Liver (tissue), 9 donors: ENCODE measurements around the gene MALRD1. TPM values are rescaled to one million over a fixed set of nuclear protein-coding genes. Genes with fewer than 3 reads are reported as not detected.

Experiments
- DNase-seq: peaks from one replicate; pipeline ENCODE4 v3.0.0-alpha.2; 2017; ENCODE audit warnings: low spot score
- H3K27ac ChIP-seq, 2 donors: one replicate each; pipeline ENCODE4 v1.7.0; 2013; ENCODE audit warnings: inconsistent platforms in 2 of 2, low read length in 2 of 2, control low read depth in 1 of 2, low read depth in 1 of 2, mild to moderate bottlenecking in 1 of 2
- H3K27me3 ChIP-seq, 4 donors: one replicate each; pipeline versions ENCODE4 v1.6.1 to v1.7.0; 2013; ENCODE audit warnings: low read length in 3 of 4, inconsistent platforms in 1 of 4, mild to moderate bottlenecking in 1 of 4, moderate library complexity in 1 of 4; ENCODE audit not compliant: control insufficient read depth in 4 of 4, insufficient read depth in 4 of 4
- H3K36me3 ChIP-seq, 4 donors: one replicate each; pipeline versions ENCODE4 v1.6.1 to v1.7.0; 2013; ENCODE audit warnings: low read length in 3 of 4, mild to moderate bottlenecking in 3 of 4, low read depth in 1 of 4, moderate library complexity in 1 of 4; ENCODE audit not compliant: control insufficient read depth in 4 of 4, insufficient read depth in 3 of 4
- H3K4me1 ChIP-seq, 4 donors: one replicate each; pipeline versions ENCODE4 v1.6.1 to v1.7.0; 2013; ENCODE audit warnings: low read length in 3 of 4, mild to moderate bottlenecking in 3 of 4, moderate library complexity in 1 of 4; ENCODE audit not compliant: control insufficient read depth in 4 of 4, insufficient read depth in 4 of 4
- H3K4me3 ChIP-seq, 3 donors: one replicate each; pipeline versions ENCODE4 v1.6.1 to v1.7.0; 2013; ENCODE audit warnings: low read length in 3 of 3, control low read depth in 1 of 3, low read depth in 1 of 3, mild to moderate bottlenecking in 1 of 3
- H3K9ac ChIP-seq, 2 donors: one replicate each; pipeline ENCODE4 v1.7.0; 2013; ENCODE audit warnings: low read length in 2 of 2, mild to moderate bottlenecking in 2 of 2, moderate library complexity in 2 of 2, control low read depth in 1 of 2, low read depth in 1 of 2
- H3K9me3 ChIP-seq, 4 donors: one replicate each; pipeline versions ENCODE4 v1.6.1 to v1.7.0; 2013; ENCODE audit warnings: low read length in 3 of 4; ENCODE audit not compliant: control insufficient read depth in 4 of 4
- ATF3 ChIP-seq: IDR thresholded peaks from 2 replicates; pipeline ENCODE4 v1.6.1; 2016; ENCODE audit warnings: antibody characterized with exemption
- CTCF ChIP-seq: fragments of 150-350 bp; IDR thresholded peaks from 2 replicates; pipeline ENCODE4 v1.5.1; 2017; ENCODE audit warnings: improper control_type of control experiment, low read depth, low read length; ENCODE audit not compliant: missing input control
- EGR1 ChIP-seq, 2 donors: IDR thresholded peaks; 2 replicates each; pipeline ENCODE4 v1.6.1; 2016 to 2018; ENCODE audit warnings: antibody characterized with exemption in 2 of 2, low read depth in 2 of 2
- FOXA1 ChIP-seq: IDR thresholded peaks from 2 replicates; pipeline ENCODE4 v1.6.1; 2016; ENCODE audit warnings: antibody characterized with exemption
- FOXA2 ChIP-seq: IDR thresholded peaks from 2 replicates; pipeline ENCODE4 v1.6.1; 2016; ENCODE audit warnings: antibody characterized with exemption
- GABPA ChIP-seq, 2 donors: IDR thresholded peaks in 1 of 2; conservative IDR thresholded peaks in 1 of 2; 2 replicates each; pipeline ENCODE4 v1.6.1; 2016; ENCODE audit warnings: antibody characterized with exemption in 2 of 2, mild to moderate bottlenecking in 1 of 2, moderate library complexity in 1 of 2
- HNF4A ChIP-seq, 2 donors: conservative IDR thresholded peaks; 2 replicates each; pipeline ENCODE4 v1.6.1; 2016; ENCODE audit warnings: antibody characterized with exemption in 2 of 2, mild to moderate bottlenecking in 2 of 2
- HNF4G ChIP-seq: IDR thresholded peaks from 2 replicates; pipeline ENCODE4 v1.6.1; 2016; ENCODE audit warnings: antibody characterized with exemption
- JUND ChIP-seq, 2 donors: IDR thresholded peaks; 2 replicates each; pipeline ENCODE4 v1.6.1; 2016; ENCODE audit warnings: antibody characterized with exemption in 2 of 2
- NR2F2 ChIP-seq: IDR thresholded peaks from 2 replicates; pipeline ENCODE4 v1.6.1; 2016; ENCODE audit warnings: antibody characterized with exemption
- RAD21 ChIP-seq, 2 donors: IDR thresholded peaks; 2 replicates each; pipeline ENCODE4 v1.6.1; 2016; ENCODE audit warnings: antibody characterized with exemption in 2 of 2, mild to moderate bottlenecking in 2 of 2
- RXRA ChIP-seq, 2 donors: IDR thresholded peaks; 2 replicates each; pipeline ENCODE4 v1.6.1; 2017 to 2018; ENCODE audit warnings: antibody characterized with exemption in 2 of 2, mild to moderate bottlenecking in 1 of 2
- TAF1 ChIP-seq: conservative IDR thresholded peaks from 2 replicates; pipeline ENCODE4 v1.6.1; 2016; ENCODE audit warnings: antibody characterized with exemption, mild to moderate bottlenecking
- YY1 ChIP-seq: IDR thresholded peaks from 2 replicates; pipeline ENCODE4 v1.6.1; 2016; ENCODE audit warnings: antibody characterized with exemption, mild to moderate bottlenecking
- WGBS: extraction: QIAGEN DNeasy Blood & Tissue Kit; methylation state at CpG from one replicate; pipeline ENCODE4 v1.1.7; 2013; 5-methylcytosine and 5-hydroxymethylcytosine counted together
- polyA plus RNA-seq, 2 donors: library from polyadenylated mRNA; stranded (reverse) in 1 of 2; unstranded in 1 of 2; fragments of 200-250 nt in 1 of 2; fragments of >200 nt in 1 of 2; fragmentation: Nextera tagmentation in 1 of 2; extraction: Ambion mirVana in 1 of 2; gene quantifications; one replicate each; pipeline versions ENCODE4 v1.2.1 to v1.2.3, GENCODE V29; 2013 to 2015
- total RNA-seq, 2 donors: library from RNA; depleted of rRNA; stranded (reverse); fragments of >200 nt; gene quantifications; one replicate each; pipeline ENCODE4 v1.2.3, GENCODE V29; 2014
- TF ChIP-seq, protein P1 (sequence below): IDR thresholded peaks from 2 replicates; pipeline ENCODE4 v1.6.1; 2016; ENCODE audit warnings: antibody characterized with exemption
- TF ChIP-seq, protein P2 (sequence below): IDR thresholded peaks from 2 replicates; pipeline ENCODE4 v1.6.1; 2016; ENCODE audit warnings: antibody characterized with exemption
- TF ChIP-seq, protein P3 (sequence below): IDR thresholded peaks from 2 replicates; pipeline ENCODE4 v1.6.1; 2016; ENCODE audit warnings: antibody characterized with exemption, mild to moderate bottlenecking
- donor health status: healthy.
- donor health status: healthy.
- donor health status: healthy.
- donor health status: healthy.
- donor health status: healthy.

MALRD1 gene
- total and polyA plus RNA-seq, 4 donors: 0.37 to 0.59 TPM; not detected in 2

GRCh38 chr10:19628767-19629560, 580.4 kb downstream of the MALRD1 start:
- no peak overlapping the region for H3K9ac ChIP-seq
- H3K4me1 ChIP-seq: peaks cover 0 to 4% (median 1%) of the 10 kb centered on the region in 4 donors
- no peak overlapping the region for H3K27ac ChIP-seq
- H3K36me3 ChIP-seq: no peaks in the 10 kb centered on the region
- H3K27me3 ChIP-seq: no peaks in the 10 kb centered on the region
- no peak for DNase-seq
- no peak overlapping the region for H3K4me3 ChIP-seq
- 86% methylated on average over 7 of the region's 7 CpGs for WGBS
- TF ChIP-seq, protein P1, sequence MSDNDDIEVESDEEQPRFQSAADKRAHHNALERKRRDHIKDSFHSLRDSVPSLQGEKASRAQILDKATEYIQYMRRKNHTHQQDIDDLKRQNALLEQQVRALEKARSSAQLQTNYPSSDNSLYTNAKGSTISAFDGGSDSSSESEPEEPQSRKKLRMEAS: no peak
- TF ChIP-seq CTCF (no peak), ATF3 (no peak), EGR1 (IDR thresholded peaks at IDR 0.05; ENCODE audit: low read depth in 2 of 2) (no peak), HNF4G (no peak), JUND (IDR thresholded peaks at IDR 0.05) (no peak), RXRA (IDR thresholded peaks at IDR 0.05) (no peak), NR2F2 (no peak), FOXA1 (no peak)
- TF ChIP-seq, protein P2, sequence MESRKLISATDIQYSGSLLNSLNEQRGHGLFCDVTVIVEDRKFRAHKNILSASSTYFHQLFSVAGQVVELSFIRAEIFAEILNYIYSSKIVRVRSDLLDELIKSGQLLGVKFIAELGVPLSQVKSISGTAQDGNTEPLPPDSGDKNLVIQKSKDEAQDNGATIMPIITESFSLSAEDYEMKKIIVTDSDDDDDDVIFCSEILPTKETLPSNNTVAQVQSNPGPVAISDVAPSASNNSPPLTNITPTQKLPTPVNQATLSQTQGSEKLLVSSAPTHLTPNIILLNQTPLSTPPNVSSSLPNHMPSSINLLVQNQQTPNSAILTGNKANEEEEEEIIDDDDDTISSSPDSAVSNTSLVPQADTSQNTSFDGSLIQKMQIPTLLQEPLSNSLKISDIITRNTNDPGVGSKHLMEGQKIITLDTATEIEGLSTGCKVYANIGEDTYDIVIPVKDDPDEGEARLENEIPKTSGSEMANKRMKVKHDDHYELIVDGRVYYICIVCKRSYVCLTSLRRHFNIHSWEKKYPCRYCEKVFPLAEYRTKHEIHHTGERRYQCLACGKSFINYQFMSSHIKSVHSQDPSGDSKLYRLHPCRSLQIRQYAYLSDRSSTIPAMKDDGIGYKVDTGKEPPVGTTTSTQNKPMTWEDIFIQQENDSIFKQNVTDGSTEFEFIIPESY: no peak
- no peaks in the 10 kb centered on the region for H3K9me3 ChIP-seq

DNA sequence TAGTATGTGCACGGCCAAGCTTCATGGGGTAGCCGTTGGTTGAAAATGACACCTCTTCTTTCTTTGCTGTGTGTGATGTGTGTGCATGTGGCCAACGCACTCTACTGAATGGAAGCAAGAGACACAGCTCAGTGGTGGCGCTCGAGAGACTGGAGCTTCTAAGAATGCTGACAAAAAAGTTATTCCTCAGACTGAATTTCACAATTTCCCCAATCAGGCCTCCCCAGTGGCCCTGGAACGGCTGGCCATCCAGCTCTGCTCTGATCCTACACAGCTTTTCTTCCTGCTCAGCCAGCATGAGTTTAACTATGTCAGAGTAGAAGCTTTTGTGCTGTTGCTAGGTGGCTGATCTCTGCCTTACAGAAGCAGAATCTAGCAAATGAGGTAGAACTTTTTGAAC, 581.0 kb downstream of the MALRD1 start:
- TF ChIP-seq, protein P3, sequence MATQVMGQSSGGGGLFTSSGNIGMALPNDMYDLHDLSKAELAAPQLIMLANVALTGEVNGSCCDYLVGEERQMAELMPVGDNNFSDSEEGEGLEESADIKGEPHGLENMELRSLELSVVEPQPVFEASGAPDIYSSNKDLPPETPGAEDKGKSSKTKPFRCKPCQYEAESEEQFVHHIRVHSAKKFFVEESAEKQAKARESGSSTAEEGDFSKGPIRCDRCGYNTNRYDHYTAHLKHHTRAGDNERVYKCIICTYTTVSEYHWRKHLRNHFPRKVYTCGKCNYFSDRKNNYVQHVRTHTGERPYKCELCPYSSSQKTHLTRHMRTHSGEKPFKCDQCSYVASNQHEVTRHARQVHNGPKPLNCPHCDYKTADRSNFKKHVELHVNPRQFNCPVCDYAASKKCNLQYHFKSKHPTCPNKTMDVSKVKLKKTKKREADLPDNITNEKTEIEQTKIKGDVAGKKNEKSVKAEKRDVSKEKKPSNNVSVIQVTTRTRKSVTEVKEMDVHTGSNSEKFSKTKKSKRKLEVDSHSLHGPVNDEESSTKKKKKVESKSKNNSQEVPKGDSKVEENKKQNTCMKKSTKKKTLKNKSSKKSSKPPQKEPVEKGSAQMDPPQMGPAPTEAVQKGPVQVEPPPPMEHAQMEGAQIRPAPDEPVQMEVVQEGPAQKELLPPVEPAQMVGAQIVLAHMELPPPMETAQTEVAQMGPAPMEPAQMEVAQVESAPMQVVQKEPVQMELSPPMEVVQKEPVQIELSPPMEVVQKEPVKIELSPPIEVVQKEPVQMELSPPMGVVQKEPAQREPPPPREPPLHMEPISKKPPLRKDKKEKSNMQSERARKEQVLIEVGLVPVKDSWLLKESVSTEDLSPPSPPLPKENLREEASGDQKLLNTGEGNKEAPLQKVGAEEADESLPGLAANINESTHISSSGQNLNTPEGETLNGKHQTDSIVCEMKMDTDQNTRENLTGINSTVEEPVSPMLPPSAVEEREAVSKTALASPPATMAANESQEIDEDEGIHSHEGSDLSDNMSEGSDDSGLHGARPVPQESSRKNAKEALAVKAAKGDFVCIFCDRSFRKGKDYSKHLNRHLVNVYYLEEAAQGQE: no peak
- TF ChIP-seq RAD21 (IDR thresholded peaks at IDR 0.05) (peak; percentile 25 to 48), RXRA (IDR thresholded peaks at IDR 0.05) (no peak), YY1 (no peak), JUND (IDR thresholded peaks at IDR 0.05) (no peak), NR2F2 (peak; percentile 16), TAF1 (no peak), CTCF (no peak), HNF4A (conservative IDR thresholded peaks at IDR 0.05) (no peak), GABPA (IDR thresholded peaks at IDR 0.05 in 1 of 2, conservative IDR thresholded peaks at IDR 0.05 in 1 of 2) (no peak), ATF3 (no peak), HNF4G (no peak), FOXA2 (no peak), FOXA1 (no peak)
- TF ChIP-seq, protein P1: no peak
- TF ChIP-seq, protein P2: no peak
- Histone ChIP-seq H3K4me3 (no peak overlapping the region), H3K9me3 (no peaks in the 10 kb centered on the region), H3K36me3 (no peaks in the 10 kb centered on the region), H3K27ac (no peak overlapping the region), H3K4me1 (peaks cover 0 to 4% (median 1%) of the 10 kb centered on the region in 4 donors), H3K9ac (no peak overlapping the region), H3K27me3 (no peaks in the 10 kb centered on the region)
- DNase-seq: no peak
- WGBS: 74% methylated on average over 6 of the region's 6 CpGs
